Measurements from ENCODE around the gene KRT33B.

KRT33B gene

GRCh38 chr17:41338961-41339485 lies 30.6 kb downstream of the KRT33B start:
- Histone ChIP-seq H3K79me1 (replicated peaks; ENCODE audit: low read length, poor library complexity, severe bottlenecking) (no peaks in the 10 kb centered on the region), H2AK5ac (ENCODE audit: low read length, severe bottlenecking) (no peak overlapping the region), H3K9ac (ENCODE audit: low read length) (no peak overlapping the region), H2BK120ac (ENCODE audit: low read depth, low read length) (no peak overlapping the region), H4K91ac (ENCODE audit: low read length) (no peak overlapping the region), H2BK12ac (ENCODE audit: low read length in 2 of 2) (no peak overlapping the region), H3K14ac (ENCODE audit: low read length in 2 of 2) (no peak overlapping the region), H3K4me3 (ENCODE audit: insufficient read depth in 1 of 2, low read depth in 1 of 2, low read length in 2 of 2) (no peak overlapping the region), H2AFZ (ENCODE audit: low read depth, low read length) (no peak overlapping the region), H3K4me1 (ENCODE audit: control insufficient read depth, insufficient read depth, low read depth, low read length) (peaks cover 13% of the 10 kb centered on the region), H3K27ac (ENCODE audit: low read length, poor library complexity, severe bottlenecking) (no peak overlapping the region), H3K4ac (ENCODE audit: low read depth in 1 of 2, low read length in 2 of 2) (no peak overlapping the region), H3K23ac (ENCODE audit: low read length in 2 of 2) (no peak overlapping the region), H4K8ac (ENCODE audit: low read length) (no peak overlapping the region), H3K27me3 (ENCODE audit: control insufficient read depth in 1 of 2, insufficient read depth in 1 of 2, low read length in 2 of 2) (peaks cover 0 to 35% of the 10 kb centered on the region in 2 experiments), H2BK5ac (ENCODE audit: low read depth, low read length, poor library complexity, severe bottlenecking) (no peak overlapping the region), H3K4me2 (ENCODE audit: low read length, poor library complexity, severe bottlenecking) (no peak overlapping the region), H2BK15ac (ENCODE audit: low read depth, poor library complexity, severe bottlenecking) (no peak overlapping the region), H3K9me3 (ENCODE audit: control insufficient read depth, low read length) (peaks cover 28% of the 10 kb centered on the region), H3K18ac (ENCODE audit: low read depth in 1 of 2, low read length in 2 of 2) (no peak overlapping the region), H3K36me3 (ENCODE audit: control insufficient read depth in 1 of 2, insufficient read depth in 2 of 2, low read depth in 1 of 2, low read length in 2 of 2) (no peaks in the 10 kb centered on the region)
- WGBS = 62% methylated on average over 4 of the region's 5 CpGs
- DNase-seq = peak; percentile 69

GRCh38 chr17:41335747-41336146 lies 33.9 kb downstream of the KRT33B start:
- Histone ChIP-seq H3K4me3 (ENCODE audit: insufficient read depth in 1 of 2, low read depth in 1 of 2, low read length in 2 of 2) (no peak overlapping the region), H2BK120ac (ENCODE audit: low read depth, low read length) (no peak overlapping the region), H3K23ac (ENCODE audit: low read length in 2 of 2) (no peak overlapping the region), H3K27ac (ENCODE audit: low read length, poor library complexity, severe bottlenecking) (no peak overlapping the region), H4K8ac (ENCODE audit: low read length) (no peak overlapping the region), H2BK5ac (ENCODE audit: low read depth, low read length, poor library complexity, severe bottlenecking) (no peak overlapping the region), H3K4me2 (ENCODE audit: low read length, poor library complexity, severe bottlenecking) (no peak overlapping the region), H2BK12ac (ENCODE audit: low read length in 2 of 2) (no peak overlapping the region), H3K4me1 (ENCODE audit: control insufficient read depth, insufficient read depth, low read depth, low read length) (peaks cover 11% of the 10 kb centered on the region), H3K79me1 (replicated peaks; ENCODE audit: low read length, poor library complexity, severe bottlenecking) (no peaks in the 10 kb centered on the region), H2BK15ac (ENCODE audit: low read depth, poor library complexity, severe bottlenecking) (no peak overlapping the region), H2AFZ (ENCODE audit: low read depth, low read length) (no peak overlapping the region), H2AK5ac (ENCODE audit: low read length, severe bottlenecking) (no peak overlapping the region), H3K27me3 (ENCODE audit: control insufficient read depth in 1 of 2, insufficient read depth in 1 of 2, low read length in 2 of 2) (peaks cover 0 to 46% of the 10 kb centered on the region in 2 experiments), H3K14ac (ENCODE audit: low read length in 2 of 2) (no peak overlapping the region), H3K9me3 (ENCODE audit: control insufficient read depth, low read length) (peaks cover 3% of the 10 kb centered on the region), H3K36me3 (ENCODE audit: control insufficient read depth in 1 of 2, insufficient read depth in 2 of 2, low read depth in 1 of 2, low read length in 2 of 2) (no peaks in the 10 kb centered on the region), H3K9ac (ENCODE audit: low read length) (no peak overlapping the region), H3K18ac (ENCODE audit: low read depth in 1 of 2, low read length in 2 of 2) (no peak overlapping the region), H3K4ac (ENCODE audit: low read depth in 1 of 2, low read length in 2 of 2) (no peak overlapping the region), H4K91ac (ENCODE audit: low read length) (no peak overlapping the region)
- WGBS = no CpG with 5 or more reads among the region's 1 CpG
- DNase-seq = no peak

GRCh38 chr17:41334385-41335305 lies 35.0 kb downstream of the KRT33B start:
- Histone ChIP-seq H3K9me3 (ENCODE audit: control insufficient read depth, low read length) (no peaks in the 10 kb centered on the region), H2BK120ac (ENCODE audit: low read depth, low read length) (no peak overlapping the region), H4K91ac (ENCODE audit: low read length) (no peak overlapping the region), H3K79me1 (replicated peaks; ENCODE audit: low read length, poor library complexity, severe bottlenecking) (no peaks in the 10 kb centered on the region), H2AFZ (ENCODE audit: low read depth, low read length) (no peak overlapping the region), H3K23ac (ENCODE audit: low read length in 2 of 2) (no peak overlapping the region), H4K8ac (ENCODE audit: low read length) (no peak overlapping the region), H3K4me2 (ENCODE audit: low read length, poor library complexity, severe bottlenecking) (no peak overlapping the region), H3K4me3 (ENCODE audit: insufficient read depth in 1 of 2, low read depth in 1 of 2, low read length in 2 of 2) (no peak overlapping the region), H3K14ac (ENCODE audit: low read length in 2 of 2) (no peak overlapping the region), H2BK12ac (ENCODE audit: low read length in 2 of 2) (no peak overlapping the region), H3K27me3 (ENCODE audit: control insufficient read depth in 1 of 2, insufficient read depth in 1 of 2, low read length in 2 of 2) (peaks cover 0 to 36% of the 10 kb centered on the region in 2 experiments), H3K18ac (ENCODE audit: low read depth in 1 of 2, low read length in 2 of 2) (no peak overlapping the region), H2AK5ac (ENCODE audit: low read length, severe bottlenecking) (no peak overlapping the region), H3K9ac (ENCODE audit: low read length) (no peak overlapping the region), H3K4me1 (ENCODE audit: control insufficient read depth, insufficient read depth, low read depth, low read length) (peaks cover 8% of the 10 kb centered on the region), H2BK5ac (ENCODE audit: low read depth, low read length, poor library complexity, severe bottlenecking) (no peak overlapping the region), H3K36me3 (ENCODE audit: control insufficient read depth in 1 of 2, insufficient read depth in 2 of 2, low read depth in 1 of 2, low read length in 2 of 2) (no peaks in the 10 kb centered on the region), H3K4ac (ENCODE audit: low read depth in 1 of 2, low read length in 2 of 2) (no peak overlapping the region), H3K27ac (ENCODE audit: low read length, poor library complexity, severe bottlenecking) (no peak overlapping the region), H2BK15ac (ENCODE audit: low read depth, poor library complexity, severe bottlenecking) (no peak overlapping the region)
- WGBS = 68% methylated on average over 6 of the region's 6 CpGs
- no peak for DNase-seq

GRCh38 chr17:41333836-41334235 lies 35.8 kb downstream of the KRT33B start:
- peaks cover 0 to 29% of the 10 kb centered on the region in 2 experiments for H3K27me3 ChIP-seq (ENCODE audit: control insufficient read depth in 1 of 2, insufficient read depth in 1 of 2, low read length in 2 of 2)
- H2BK12ac ChIP-seq (ENCODE audit: low read length in 2 of 2) = no peak overlapping the region
- H2AK5ac ChIP-seq (ENCODE audit: low read length, severe bottlenecking) = no peak overlapping the region
- peaks cover 12% of the 10 kb centered on the region for H3K4me1 ChIP-seq (ENCODE audit: control insufficient read depth, insufficient read depth, low read depth, low read length)
- no peak overlapping the region for H3K27ac ChIP-seq (ENCODE audit: low read length, poor library complexity, severe bottlenecking)
- H3K18ac ChIP-seq (ENCODE audit: low read depth in 1 of 2, low read length in 2 of 2) = no peak overlapping the region
- H3K4ac ChIP-seq (ENCODE audit: low read depth in 1 of 2, low read length in 2 of 2) = no peak overlapping the region
- no peak overlapping the region for H4K91ac ChIP-seq (ENCODE audit: low read length)
- no peak overlapping the region for H2BK5ac ChIP-seq (ENCODE audit: low read depth, low read length, poor library complexity, severe bottlenecking)
- no peaks in the 10 kb centered on the region for H3K36me3 ChIP-seq (ENCODE audit: control insufficient read depth in 1 of 2, insufficient read depth in 2 of 2, low read depth in 1 of 2, low read length in 2 of 2)
- no peak overlapping the region for H3K23ac ChIP-seq (ENCODE audit: low read length in 2 of 2)
- no peak overlapping the region for H2AFZ ChIP-seq (ENCODE audit: low read depth, low read length)
- H3K79me1 ChIP-seq (replicated peaks; ENCODE audit: low read length, poor library complexity, severe bottlenecking) = no peaks in the 10 kb centered on the region
- H3K14ac ChIP-seq (ENCODE audit: low read length in 2 of 2) = no peak overlapping the region
- H3K4me2 ChIP-seq (ENCODE audit: low read length, poor library complexity, severe bottlenecking) = no peak overlapping the region
- no peak overlapping the region for H2BK120ac ChIP-seq (ENCODE audit: low read depth, low read length)
- H2BK15ac ChIP-seq (ENCODE audit: low read depth, poor library complexity, severe bottlenecking) = no peak overlapping the region
- 92% methylated on average over 3 of the region's 3 CpGs for WGBS
- no peak for DNase-seq
- H3K9ac ChIP-seq (ENCODE audit: low read length) = no peak overlapping the region
- no peaks in the 10 kb centered on the region for H3K9me3 ChIP-seq (ENCODE audit: control insufficient read depth, low read length)
- no peak overlapping the region for H4K8ac ChIP-seq (ENCODE audit: low read length)
- no peak overlapping the region for H3K4me3 ChIP-seq (ENCODE audit: insufficient read depth in 1 of 2, low read depth in 1 of 2, low read length in 2 of 2)

Measured in mesenchymal stem cell (in vitro differentiated cells and primary cell).